ENCODE data around the gene OR7A5.

DNA sequence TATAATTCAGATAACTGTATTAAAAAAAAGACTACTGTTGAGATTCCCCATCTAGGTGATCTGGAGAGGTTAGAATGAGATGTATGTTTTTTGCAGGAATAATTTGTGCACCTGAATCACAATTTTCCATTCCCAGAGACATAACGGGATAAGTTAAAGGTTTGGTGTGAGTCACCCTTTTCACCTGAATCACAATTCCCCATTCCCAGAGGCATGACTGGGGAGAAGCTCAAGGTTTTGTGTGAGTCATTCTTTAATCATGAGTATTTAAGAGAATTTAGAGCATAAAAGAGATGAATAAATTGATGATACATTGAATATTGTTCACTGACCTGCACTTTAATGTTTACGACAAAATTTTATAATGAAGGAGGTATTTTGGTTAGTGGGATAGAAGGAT is 9.0 kb downstream of the OR7A5 start:
- no peak for TF ChIP-seq CTCF (IDR thresholded peaks at IDR 0.05)
- TF ChIP-seq POLR2A (IDR thresholded peaks at IDR 0.05), result no peak
- TF ChIP-seq EP300 (IDR thresholded peaks at IDR 0.05), result no peak

Data from stomach (tissue), 4 donors.